HFFc6 (cell line): ENCODE results near the gene SOX12. TPM values are rescaled to one million over a fixed set of nuclear protein-coding genes. Genes with fewer than 3 reads are reported as not detected.
A peak's percentile ranks its signal among the peaks of the same experiment; 100 is the strongest.

Experiments used
- DNase-seq: peaks from one replicate; pipeline ENCODE4 v3.0.0-alpha.2; 2018
- H3K27ac Mint-ChIP-seq: 2 replicates; pipeline ENCODE4 v1.8.0; 2020; ENCODE audit warnings: mild to moderate bottlenecking, mixed read lengths
- H3K27me3 Mint-ChIP-seq: 2 replicates; pipeline ENCODE4 v1.8.0; 2021; ENCODE audit warnings: mild to moderate bottlenecking, moderate library complexity, mixed read lengths; ENCODE audit not compliant: insufficient read depth
- H3K36me3 Mint-ChIP-seq: 2 replicates; pipeline ENCODE4 v1.8.0; 2021; ENCODE audit warnings: low read depth, mixed read lengths
- H3K4me1 Mint-ChIP-seq: 2 replicates; pipeline ENCODE4 v1.8.0; 2020; ENCODE audit warnings: low read depth, mixed read lengths
- H3K4me3 Mint-ChIP-seq: 2 replicates; pipeline ENCODE4 v1.8.0; 2020; ENCODE audit warnings: mild to moderate bottlenecking, moderate library complexity, mixed read lengths
- H3K9me3 Mint-ChIP-seq: 2 replicates; pipeline ENCODE4 v1.8.0; 2020; ENCODE audit warnings: mild to moderate bottlenecking, mixed read lengths
- CTCF ChIP-seq: fragments of 200-600 bp; sonication (generic); IDR thresholded peaks from 2 replicates; pipeline ENCODE4 v1.5.0; 2021; ENCODE audit warnings: antibody characterized with exemption, mild to moderate bottlenecking
- total RNA-seq, 6 experiments: library from RNA; stranded (reverse); fragmentation: NEBNext Ultra II Directional; extraction: Animal tissue kit (Norgen Biotek cat#: 25700); gene quantifications; 2 replicates in 1 of 6; 3 replicates in 5 of 6; pipeline ENCODE4 v1.2.3, GENCODE V29; 2021

SOX12 gene
- total RNA-seq, 6 experiments from 2014 or later, result 24.5 to 26.3 (median 25.0) TPM

- Mint-ChIP-seq H3K36me3 (peaks cover 5% of the 10 kb centered on the region; the same call in 1 of the 2 replicates), H3K27ac (no peak within 1 kb of the TSS), H3K4me3 (no peak within 1 kb of the TSS), H3K27me3 (peaks cover 2% of the 10 kb centered on the region; the same call in 1 of the 2 replicates), H3K9me3 (no peaks in the 10 kb centered on the region), H3K4me1 (peaks cover 10% of the 10 kb centered on the region)
- peak; percentile 87 for DNase-seq
- peak; percentile 65 for TF ChIP-seq CTCF
Measured at GRCh38 chr20:290084-290831, 35.1 kb upstream of the SOX12 start, which contains the start of gene C20orf96. C20orf96 (minus strand) TSS chr20:290750; CDS start chr20:290610, 140 bp downstream.

- Mint-ChIP-seq H3K27me3 (peaks cover 2% of the 10 kb centered on the region; the same call in 1 of the 2 replicates), H3K36me3 (peaks cover 16% of the 10 kb centered on the region), H3K27ac (no peak overlapping the region), H3K4me3 (no peak overlapping the region), H3K9me3 (no peaks in the 10 kb centered on the region), H3K4me1 (peaks cover 26% of the 10 kb centered on the region)
- no peak for TF ChIP-seq CTCF
- no peak for DNase-seq
Measured at GRCh38 chr20:294602-295001, 30.8 kb upstream of the SOX12 start.

- H3K36me3 Mint-ChIP-seq, result peaks cover 23% of the 10 kb centered on the region
- peaks cover 34% of the 10 kb centered on the region for H3K4me1 Mint-ChIP-seq
Measured at GRCh38 chr20:295804-296203, 29.5 kb upstream of the SOX12 start.

GRCh38 chr20:297098-297924 lies 28.0 kb upstream of the SOX12 start, which contains the start of gene ZCCHC3:
ZCCHC3 (plus strand) TSS chr20:297570; CDS start chr20:297587, 17 bp downstream.
- peak within 1 kb of the TSS; percentile 97 for H3K27ac Mint-ChIP-seq
- peak; percentile 39 for TF ChIP-seq CTCF
- H3K36me3 Mint-ChIP-seq, result peaks cover 23% of the 10 kb centered on the region
- H3K9me3 Mint-ChIP-seq, result no peaks in the 10 kb centered on the region
- peaks cover 48% of the 10 kb centered on the region for H3K4me1 Mint-ChIP-seq
- H3K4me3 Mint-ChIP-seq, result peak within 1 kb of the TSS; percentile 100
- DNase-seq, result peak; percentile 85
- no peaks in the 10 kb centered on the region; the same call in 1 of the 2 replicates for H3K27me3 Mint-ChIP-seq

More at GRCh38 chr20:295804-296203, 29.5 kb upstream of the SOX12 start:
- no peaks in the 10 kb centered on the region; the same call in 1 of the 2 replicates for H3K27me3 Mint-ChIP-seq
- peak overlapping the region; percentile 91 for H3K4me3 Mint-ChIP-seq
- H3K9me3 Mint-ChIP-seq, result no peaks in the 10 kb centered on the region
- DNase-seq, result no peak
- TF ChIP-seq CTCF, result no peak
- H3K27ac Mint-ChIP-seq, result peak overlapping the region; percentile 19; the same call in 1 of the 2 replicates

- no peak for TF ChIP-seq CTCF
- H3K9me3 Mint-ChIP-seq, result no peaks in the 10 kb centered on the region
- peak overlapping the region; percentile 100 for H3K4me3 Mint-ChIP-seq
- H3K27ac Mint-ChIP-seq, result peak overlapping the region; percentile 92
- no peaks in the 10 kb centered on the region; the same call in 1 of the 2 replicates for H3K27me3 Mint-ChIP-seq
- peaks cover 23% of the 10 kb centered on the region for H3K36me3 Mint-ChIP-seq
- peaks cover 50% of the 10 kb centered on the region for H3K4me1 Mint-ChIP-seq
- DNase-seq, result peak; percentile 71
Measured at GRCh38 chr20:297925-298775, 27.2 kb upstream of the SOX12 start.
